ACHN (cell line): ENCODE results near the gene LRRC56.

Source experiments
- DNase-seq: peaks from one replicate; pipeline ENCODE4 v3.0.0-alpha.2; 2015
- in situ Hi-C: cut with HindIII; loops from 2 replicates; pipeline ENCODE4 v1.10.0; 2017; ENCODE audit warnings: low sequenced_read_pairs, low pct_ligation_motif_present, low pct_unique_long_range_greater_than_20kb

LRRC56 gene

DNA sequence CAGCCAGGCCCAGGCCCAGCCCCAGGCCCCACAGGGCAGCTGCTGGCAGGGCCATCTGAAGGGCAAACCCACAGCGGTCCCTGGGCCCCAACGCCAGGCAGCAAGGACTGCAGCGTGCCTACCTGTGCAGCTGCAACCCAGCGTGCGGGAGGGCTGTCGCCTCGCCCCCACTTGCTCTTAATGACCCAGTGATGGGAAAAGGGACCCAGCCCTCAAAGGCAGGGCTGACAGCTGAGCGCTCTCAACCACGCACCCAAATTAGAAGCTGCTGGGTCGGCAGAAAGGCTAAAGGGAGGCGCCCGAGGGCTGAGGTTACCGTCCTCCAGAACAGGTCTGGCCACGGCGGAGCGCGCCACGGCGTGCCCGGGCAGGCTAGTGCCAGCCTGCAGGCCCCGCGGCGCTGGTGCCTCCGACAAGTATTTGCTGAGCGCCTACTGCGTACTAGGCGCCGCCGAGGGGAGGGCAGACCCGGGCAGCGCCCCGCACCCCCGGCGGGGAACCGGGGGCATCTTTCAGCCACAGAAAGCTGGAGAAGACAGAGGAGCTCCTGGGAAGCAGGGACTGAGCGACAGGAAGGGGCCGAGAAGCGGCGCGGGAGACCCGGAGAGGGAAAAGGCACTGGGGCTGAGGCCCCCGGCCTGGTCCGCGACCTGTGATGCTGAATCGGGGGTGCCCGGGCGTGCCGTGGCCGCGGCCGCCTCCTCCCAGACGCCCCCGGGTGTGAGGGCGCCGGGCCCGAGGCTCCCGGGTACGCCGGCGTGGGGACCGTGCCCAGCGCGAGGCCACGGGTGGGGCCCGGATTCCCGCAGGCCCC lies 2.7 kb upstream of the LRRC56 start:
- peak; percentile 14 for DNase-seq
- in situ Hi-C loops = no loop called here

GRCh38 chr11:535210-535518 lies 2.2 kb upstream of the LRRC56 start:
- no peak for DNase-seq
- in situ Hi-C loops = no loop called here

GRCh38 chr11:535519-536454 lies 1.5 kb upstream of the LRRC56 start, which contains the start of gene HRAS:
Gene HRAS (minus strand): TSS chr11:535576.
- peak; percentile 91 for DNase-seq
- in situ Hi-C loops = no loop called here

GRCh38 chr11:537622-538430 lies 499 bp downstream of the LRRC56 start:
- in situ Hi-C loops = no loop called here
- DNase-seq = no peak

GRCh38 chr11:538431-539051 lies 1.2 kb downstream of the LRRC56 start:
- DNase-seq = no peak
- in situ Hi-C loops = no loop called here

DNA sequence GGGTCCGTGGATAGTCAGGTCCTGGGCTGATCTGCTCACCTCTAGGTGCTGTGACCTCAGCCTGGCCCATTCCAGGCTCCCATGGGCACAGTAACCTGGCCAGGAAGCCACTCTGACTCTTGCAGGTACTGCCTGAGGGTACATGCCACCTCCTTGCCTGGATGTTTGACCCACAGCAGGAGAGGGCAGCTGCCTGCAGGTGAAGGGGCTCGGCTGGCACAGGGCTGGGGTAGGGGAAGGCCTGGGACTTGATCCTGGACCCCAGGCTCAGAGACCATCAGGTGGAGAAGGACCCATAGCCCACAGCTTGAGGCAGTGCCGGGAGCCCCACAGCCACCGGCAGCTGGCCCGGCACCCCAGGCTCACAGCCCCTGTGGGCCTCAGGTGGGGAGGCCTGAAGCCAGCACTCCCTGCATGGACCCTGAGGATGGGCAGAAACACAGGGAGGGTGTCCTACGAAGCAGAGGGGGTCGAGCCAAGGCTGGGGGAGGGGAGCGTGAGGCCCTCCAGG lies 2.7 kb downstream of the LRRC56 start:
- DNase-seq = no peak
- in situ Hi-C loops = no loop called here

DNA sequence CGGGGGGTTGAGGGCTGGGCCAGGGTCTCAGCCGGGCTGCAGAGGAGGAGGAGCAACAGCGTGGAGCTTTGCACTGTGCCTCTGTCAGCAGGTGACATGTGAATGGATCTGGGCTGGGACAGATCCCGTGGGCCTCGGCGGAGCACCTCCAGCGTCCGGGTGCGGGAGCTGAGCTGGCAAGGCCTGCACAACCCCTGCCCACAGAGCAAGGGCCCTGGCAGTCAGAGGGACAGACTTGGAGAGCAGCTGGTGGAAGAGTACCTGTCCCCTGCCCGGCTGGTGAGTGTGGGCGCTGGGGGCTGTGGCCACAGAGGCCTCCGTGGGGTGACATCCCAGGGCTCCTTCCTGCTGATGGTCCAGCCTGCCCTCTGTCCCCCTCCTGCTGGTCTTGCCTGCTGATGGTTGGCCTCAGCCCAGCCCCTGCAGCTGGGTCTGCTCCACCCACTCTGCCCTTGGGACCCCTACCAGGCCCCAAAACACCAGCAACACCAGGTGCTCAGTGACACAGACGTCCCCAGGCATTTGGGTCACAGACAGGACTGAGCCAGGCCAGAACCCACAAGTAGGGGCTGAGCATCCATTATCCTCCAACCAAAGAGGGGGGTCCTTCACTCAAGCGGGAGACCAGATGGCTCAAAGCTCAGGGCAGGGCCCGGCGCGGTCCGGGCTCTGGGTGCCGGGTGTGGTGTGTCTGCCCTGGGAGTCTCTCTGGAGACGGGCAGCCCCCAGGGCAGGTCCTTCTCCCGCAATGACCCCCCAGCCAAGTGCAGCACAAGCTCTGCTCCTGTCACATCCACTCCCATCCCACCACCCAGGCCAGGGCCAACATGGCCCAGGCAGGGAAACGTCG lies 3.5 kb downstream of the LRRC56 start:
- no peak for DNase-seq
- in situ Hi-C loops = no loop called here

DNA sequence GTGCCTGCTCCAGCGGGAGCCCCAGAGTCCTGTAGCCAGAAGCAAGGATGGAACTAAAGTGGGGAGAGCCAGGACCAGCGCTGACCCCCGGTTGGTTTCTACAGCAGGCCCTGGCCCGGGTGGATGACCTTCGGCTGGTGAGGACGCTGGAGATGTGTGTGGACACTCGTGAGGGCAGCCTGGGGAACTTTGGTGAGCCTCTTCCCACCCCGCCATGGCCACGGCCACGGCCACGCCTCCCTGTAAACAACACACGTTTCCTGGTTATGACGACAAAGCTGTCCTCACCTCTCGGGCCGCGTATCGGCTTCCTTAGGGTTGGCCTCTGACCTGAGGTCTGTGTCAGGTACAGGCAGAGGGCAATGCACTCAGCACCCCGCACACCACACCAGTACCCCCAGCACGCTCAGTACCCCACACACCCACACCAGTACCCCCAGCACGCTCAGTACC lies 4.1 kb downstream of the LRRC56 start:
- in situ Hi-C loops = no loop called here
- DNase-seq = no peak

DNA sequence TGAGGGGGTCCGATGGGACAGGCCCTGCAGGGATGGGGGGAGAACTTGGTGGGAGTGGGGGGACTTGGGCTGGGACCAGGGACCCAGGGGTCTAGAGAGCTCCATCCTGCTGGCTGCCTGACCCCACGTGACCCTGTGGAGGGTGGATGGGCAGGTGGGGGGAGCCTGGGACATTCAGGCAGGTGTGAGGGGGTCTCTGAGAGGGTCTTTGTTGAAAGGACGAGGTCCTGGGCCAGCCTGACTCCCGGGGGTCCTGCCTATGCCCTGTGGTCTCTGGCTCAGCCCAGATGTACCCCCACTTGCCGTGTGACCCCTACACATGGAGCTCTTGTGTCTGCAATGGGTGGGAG lies 7.5 kb downstream of the LRRC56 start:
- no peak for DNase-seq
- in situ Hi-C loops = no loop called here

DNA sequence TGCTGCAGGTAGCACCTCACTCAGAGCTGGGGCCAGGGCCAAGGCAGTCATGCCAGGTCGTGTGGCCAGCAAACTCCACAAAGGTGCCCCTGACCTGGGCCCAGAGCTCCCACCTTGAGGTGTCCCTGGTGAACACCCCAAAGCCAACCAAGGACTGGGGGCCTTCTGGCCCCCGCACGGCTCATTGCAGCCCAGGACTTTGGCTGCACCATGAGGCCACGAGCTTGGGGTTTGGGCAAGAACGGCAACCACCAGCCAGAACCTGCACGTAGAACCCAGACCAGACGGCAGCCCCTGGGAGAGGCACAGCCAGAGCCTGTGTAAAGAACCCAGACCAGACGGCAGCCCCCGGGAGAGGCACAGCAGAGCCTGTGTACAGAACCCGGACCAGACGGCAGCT lies 7.8 kb downstream of the LRRC56 start:
- in situ Hi-C loops = no loop called here
- DNase-seq = no peak

DNA sequence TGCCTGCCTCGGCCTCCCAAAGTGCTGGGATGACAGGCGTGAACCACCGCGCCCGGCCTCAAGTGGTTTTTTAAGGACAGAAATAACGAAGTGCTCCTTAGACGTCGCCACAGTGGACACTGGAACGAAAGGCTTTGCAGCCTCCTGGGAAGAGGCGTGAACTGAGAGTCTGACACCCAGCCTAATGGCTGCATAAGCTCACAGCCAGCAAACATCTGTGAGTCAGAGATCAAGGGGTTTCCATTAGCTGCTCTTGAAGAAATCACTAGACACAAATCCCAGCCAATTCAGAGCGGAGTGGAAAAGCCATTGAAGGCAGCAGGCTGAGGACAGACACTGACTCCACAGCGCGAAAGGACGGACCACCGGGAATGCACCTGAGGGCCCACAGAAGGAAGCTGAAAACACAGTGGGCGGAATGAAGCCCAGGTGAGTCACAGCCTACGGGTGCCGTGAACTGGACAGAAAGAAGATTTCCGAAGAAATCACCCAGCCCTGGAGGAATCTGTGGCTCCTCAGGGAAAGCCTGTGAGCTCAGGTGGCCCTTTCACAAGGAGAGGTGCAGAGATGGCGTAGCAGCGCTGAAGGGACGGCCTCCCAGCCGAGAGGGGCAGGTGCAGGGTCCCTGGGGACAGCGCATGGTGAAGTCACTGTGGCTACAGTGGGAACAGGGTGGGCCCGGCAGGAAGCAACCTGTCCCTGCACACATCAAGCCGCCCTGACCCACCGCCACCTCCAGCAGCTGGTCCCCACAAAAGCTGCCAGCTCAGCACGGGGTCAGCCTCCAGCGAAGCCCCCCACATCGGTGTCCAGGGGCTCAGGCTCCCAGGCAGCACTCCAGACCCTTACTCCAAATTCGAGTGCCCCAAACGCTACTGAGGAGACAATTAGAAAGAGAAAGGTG lies 11.6 kb downstream of the LRRC56 start:
- in situ Hi-C loops = no loop called here
- DNase-seq = no peak

- DNase-seq = no peak
- in situ Hi-C loops = no loop called here
These were observed 12.9 kb downstream of the LRRC56 start for GRCh38 chr11:550021-550745.

- no peak for DNase-seq
- in situ Hi-C loops = no loop called here
These were observed 13.4 kb downstream of the LRRC56 start for GRCh38 chr11:550746-551085.

DNA sequence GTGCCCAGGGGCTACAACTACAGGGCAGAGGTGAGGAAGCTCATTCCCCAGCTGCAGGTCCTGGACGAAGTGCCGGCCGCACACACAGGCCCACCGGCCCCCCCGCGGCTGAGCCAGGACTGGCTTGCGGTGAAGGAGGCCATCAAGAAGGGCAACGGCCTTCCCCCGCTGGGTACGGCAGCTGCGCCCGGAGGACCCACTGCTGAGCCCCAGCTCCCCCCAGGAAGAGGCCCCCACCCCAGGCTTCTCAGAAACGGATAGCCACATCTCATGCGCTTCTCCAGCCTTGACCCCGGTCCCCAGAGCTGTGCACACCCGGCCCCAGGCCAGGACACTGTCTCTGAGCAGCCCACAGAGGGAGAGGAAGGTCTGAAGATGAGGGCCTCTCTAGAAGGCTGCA lies 13.8 kb downstream of the LRRC56 start:
- no peak for DNase-seq
- in situ Hi-C loops = no loop called here

GRCh38 chr11:551596-551995 lies 14.3 kb downstream of the LRRC56 start:
- DNase-seq = no peak
- in situ Hi-C loops = no loop called here
